Medulla oblongata (tissue), 1 donor: ENCODE data around the gene PRPF31.
"Not testable (repeated sequence)": the region's sequence is repeated elsewhere in the genome, so short reads cannot be mapped to it uniquely, and the experiment has no call there.

Experiments used
- DNase-seq: peaks from one replicate; pipeline ENCODE4 v3.0.0-alpha.2; 2015; ENCODE audit errors: extremely low spot score

PRPF31 gene

GRCh38 chr19:54162884-54163283 is 47.3 kb downstream of the PRPF31 start:
- no peak for DNase-seq

GRCh38 chr19:54164369-54165068 is 49.0 kb downstream of the PRPF31 start:
- no peak for DNase-seq

- no peak for DNase-seq
Observed at GRCh38 chr19:54165222-54165621, 49.7 kb downstream of the PRPF31 start.

GRCh38 chr19:54168174-54168917 is 52.8 kb downstream of the PRPF31 start:
- peak; percentile 87 for DNase-seq

GRCh38 chr19:54169149-54169740 is 53.7 kb downstream of the PRPF31 start:
- no peak for DNase-seq

- DNase-seq: not testable (repeated sequence)
Observed at GRCh38 chr19:54171736-54172431, 56.3 kb downstream of the PRPF31 start.

- DNase-seq: no peak
Observed at GRCh38 chr19:54172471-54173358, 57.2 kb downstream of the PRPF31 start, which contains the start of gene TMC4. Gene TMC4, minus strand, starts transcription at chr19:54173160. Its CDS starts 43 bp downstream, at chr19:54173117.

GRCh38 chr19:54173359-54173699 is 57.8 kb downstream of the PRPF31 start:
- DNase-seq: no peak

- no peak for DNase-seq
Observed at GRCh38 chr19:54173951-54174834, 58.6 kb downstream of the PRPF31 start.

GRCh38 chr19:54178581-54179261 is 63.2 kb downstream of the PRPF31 start:
- no peak for DNase-seq

- DNase-seq: no peak
Observed at GRCh38 chr19:54179262-54179852, 63.8 kb downstream of the PRPF31 start.

- DNase-seq: peak; percentile 56
Observed at GRCh38 chr19:54179921-54180461, 64.4 kb downstream of the PRPF31 start.

GRCh38 chr19:54180691-54181091 is 65.1 kb downstream of the PRPF31 start:
- no peak for DNase-seq
